Stimulated activated CD4-positive, alpha-beta T cell treated with anti-CD3 and anti-CD28 coated beads, Interleukin-12 subunit alpha, Interleukin-12 subunit beta, amount 100 ng/mL, for 48 hours (primary cell): ENCODE data around the gene DAPK1.
A peak's percentile ranks its signal among the peaks of the same experiment; 100 is the strongest.

Source experiments
- DNase-seq, 3 donors: peaks; one replicate each; pipeline ENCODE4 v3.0.0-alpha.2; 2020; ENCODE audit warnings: low read depth in 2 of 3, low spot score in 1 of 3

Gene DAPK1

DNA sequence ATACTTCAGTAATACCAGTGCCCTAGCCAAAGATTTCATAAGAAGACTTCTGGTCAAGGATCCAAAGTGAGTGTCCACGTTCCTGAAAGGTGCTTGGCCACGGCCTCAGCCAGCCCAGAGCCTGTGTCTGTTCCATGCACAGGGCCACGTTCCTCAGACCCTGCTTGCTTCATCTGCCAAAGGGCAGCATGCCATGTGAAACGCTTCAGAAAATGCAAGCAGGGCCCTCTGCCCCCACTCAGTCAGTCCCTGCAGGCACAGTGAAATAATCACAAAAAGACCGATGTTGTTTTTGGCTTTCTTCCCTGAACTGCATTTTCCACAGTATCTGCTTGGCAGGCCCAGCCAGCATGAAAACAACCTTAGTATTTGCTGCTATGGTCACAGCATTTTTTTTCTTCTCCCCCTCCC, 142.7 kb downstream of the DAPK1 start:
- no peak for DNase-seq

DNA sequence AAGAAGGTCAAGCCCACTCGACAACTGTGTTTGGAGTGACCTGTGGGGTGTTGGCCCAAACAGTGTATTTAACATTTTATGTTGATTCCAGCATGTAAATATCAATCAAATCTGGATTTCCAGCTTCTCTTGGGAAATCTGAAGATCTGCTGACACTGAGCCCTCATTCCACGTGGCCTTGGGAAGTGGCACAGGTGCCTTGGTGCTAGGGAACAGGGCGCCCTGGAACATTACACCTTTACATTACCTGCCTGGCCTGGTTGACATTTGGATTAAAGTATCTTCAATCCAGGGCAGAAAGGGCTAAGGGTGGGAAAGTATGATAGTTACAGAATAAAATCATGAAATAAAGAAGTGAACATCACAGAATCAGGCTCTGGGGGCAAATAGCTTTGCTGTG, 143.4 kb downstream of the DAPK1 start:
- DNase-seq = no peak

- DNase-seq = no peak
These were observed 144.9 kb downstream of the DAPK1 start for GRCh38 chr9:87642330-87643106.

DNA sequence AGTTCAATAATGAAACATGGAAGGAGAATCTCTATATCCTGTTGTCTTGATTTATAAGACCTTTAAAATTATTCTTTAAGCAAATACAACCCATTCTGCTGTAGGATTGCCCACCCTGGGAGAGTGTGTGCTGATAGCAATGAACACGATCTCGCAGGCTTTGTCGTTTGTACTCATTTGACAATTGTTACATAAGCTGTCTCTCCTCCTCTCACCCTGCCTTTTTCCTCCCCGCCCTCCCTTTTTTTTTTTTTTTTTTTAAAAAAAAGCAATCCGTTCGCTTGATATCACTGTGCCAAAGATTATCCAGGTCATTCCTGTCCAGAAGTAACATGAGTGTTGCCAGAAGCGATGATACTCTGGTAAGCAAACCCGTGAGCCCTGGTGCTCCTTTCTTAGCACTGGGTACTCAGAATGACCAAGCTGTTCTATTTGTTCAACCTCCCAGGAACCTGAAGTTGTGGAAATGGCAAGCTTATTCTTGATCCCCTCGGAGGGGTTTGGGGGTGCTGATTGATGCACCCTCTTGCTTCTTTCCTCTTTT, 145.5 kb downstream of the DAPK1 start:
- DNase-seq = no peak

- no peak for DNase-seq
These were observed 146.3 kb downstream of the DAPK1 start for GRCh38 chr9:87643778-87644570.

DNA sequence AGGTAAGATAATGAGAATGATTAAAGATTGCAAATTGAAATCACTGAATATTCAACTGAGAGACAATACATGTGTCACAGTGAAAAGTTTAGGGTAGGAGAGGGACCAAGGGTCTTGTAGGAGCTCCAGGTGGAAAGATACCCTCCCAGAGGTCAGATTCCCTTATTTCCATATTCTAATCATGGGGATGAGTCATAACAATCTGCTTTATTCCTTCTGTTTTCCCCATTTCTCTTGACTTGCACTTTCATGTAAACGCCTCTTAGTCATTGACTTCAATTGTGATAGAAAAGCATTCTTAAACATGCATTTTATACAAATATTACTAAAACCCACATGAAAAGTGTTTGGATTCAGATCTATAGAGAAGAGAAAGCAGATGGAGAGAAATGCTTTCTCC, 147.0 kb downstream of the DAPK1 start:
- DNase-seq = no peak

DNA sequence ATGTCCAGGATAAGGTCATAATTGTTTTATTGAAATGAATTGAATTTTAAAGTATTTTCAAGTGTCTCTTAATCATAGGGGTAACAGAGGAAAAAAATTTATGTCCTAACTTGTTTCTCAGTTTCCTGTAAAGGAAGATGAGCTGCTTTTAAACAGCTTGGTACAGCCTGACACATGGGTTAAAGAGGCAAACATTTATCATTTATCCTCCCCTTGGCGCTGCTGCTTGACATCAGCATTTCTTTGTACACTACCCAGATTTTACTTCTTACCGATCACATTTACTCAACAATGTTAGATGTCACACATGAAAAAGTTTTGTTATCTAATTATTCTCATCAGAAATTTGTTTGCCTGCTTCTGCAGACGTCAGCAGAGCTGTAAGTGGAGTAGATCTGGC, 148.9 kb downstream of the DAPK1 start:
- no peak for DNase-seq

DNA sequence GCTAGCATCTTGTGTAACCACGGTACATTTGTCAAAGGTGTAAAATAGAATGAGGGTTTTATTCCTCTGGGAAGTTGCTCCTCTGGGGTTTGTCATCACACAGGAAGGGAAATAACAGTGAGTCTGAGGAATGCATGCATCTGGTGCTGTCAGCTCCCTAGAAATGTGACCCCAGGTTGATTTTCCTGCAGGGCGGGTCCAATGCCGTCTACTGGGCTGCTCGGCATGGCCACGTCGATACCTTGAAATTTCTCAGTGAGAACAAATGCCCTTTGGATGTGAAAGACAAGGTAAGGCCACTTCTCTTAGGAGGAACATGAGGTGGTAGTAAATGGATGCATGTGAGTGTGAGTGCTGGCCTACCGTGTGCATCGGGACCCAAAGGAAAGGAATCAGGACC, 149.4 kb downstream of the DAPK1 start:
- DNase-seq = no peak

GRCh38 chr9:87648606-87649005, 150.9 kb downstream of the DAPK1 start:
- DNase-seq = no peak

- no peak for DNase-seq
These were observed 153.1 kb downstream of the DAPK1 start for GRCh38 chr9:87650611-87651295.

DNA sequence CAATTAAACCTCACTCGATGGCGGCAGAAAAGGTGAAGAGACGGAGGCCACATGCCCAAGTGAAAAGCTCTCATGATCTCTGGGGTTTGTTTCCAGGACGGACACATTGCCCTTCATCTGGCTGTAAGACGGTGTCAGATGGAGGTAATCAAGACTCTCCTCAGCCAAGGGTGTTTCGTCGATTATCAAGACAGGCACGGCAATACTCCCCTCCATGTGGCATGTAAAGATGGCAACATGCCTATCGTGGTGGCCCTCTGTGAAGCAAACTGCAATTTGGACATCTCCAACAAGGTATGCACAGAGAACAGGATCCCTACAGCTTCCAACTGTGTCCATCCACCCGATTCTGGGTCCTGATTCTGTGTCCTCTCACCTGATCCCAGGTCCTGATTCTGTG, 153.8 kb downstream of the DAPK1 start:
- DNase-seq = no peak

- DNase-seq = no peak
These were observed 156.3 kb downstream of the DAPK1 start for GRCh38 chr9:87653941-87654340.

DNA sequence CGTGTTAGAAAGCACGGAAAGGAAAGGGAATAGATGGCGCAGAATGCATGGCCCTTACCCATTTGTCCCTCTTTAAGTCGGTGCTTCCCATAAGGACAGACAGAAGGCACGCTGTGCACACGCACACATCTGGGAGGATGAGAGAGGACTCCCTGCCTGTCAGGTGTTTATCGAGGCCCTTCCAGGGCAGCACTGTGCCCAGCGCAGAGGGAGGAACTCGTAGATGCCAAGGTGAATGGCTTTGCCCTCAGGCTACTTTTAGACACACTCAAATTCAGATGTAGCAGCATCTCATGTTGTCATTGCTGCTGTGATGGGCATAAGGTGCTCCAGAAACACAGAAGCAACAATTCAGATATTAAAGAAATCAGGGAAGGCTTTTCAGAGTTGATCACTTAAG, 158.1 kb downstream of the DAPK1 start:
- no peak for DNase-seq

DNA sequence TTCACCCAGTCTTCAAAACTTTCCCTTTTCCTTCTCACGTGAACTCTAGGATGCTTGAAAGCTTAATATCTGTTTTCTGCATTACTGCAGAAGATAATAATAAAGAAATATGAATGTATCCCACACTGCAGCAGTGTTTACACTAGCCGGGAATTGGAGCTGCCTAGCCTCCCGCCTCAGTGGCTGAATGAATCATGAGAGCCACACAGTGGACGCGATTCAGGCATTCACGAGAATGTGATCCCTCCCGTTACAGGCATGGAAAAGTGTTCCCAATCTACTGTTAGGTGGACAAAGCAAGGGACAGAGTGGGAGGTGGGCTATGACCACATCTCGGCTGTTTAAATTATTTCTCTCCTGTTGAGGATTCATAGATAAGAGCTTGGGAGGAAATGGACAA, 158.8 kb downstream of the DAPK1 start:
- no peak for DNase-seq

DNA sequence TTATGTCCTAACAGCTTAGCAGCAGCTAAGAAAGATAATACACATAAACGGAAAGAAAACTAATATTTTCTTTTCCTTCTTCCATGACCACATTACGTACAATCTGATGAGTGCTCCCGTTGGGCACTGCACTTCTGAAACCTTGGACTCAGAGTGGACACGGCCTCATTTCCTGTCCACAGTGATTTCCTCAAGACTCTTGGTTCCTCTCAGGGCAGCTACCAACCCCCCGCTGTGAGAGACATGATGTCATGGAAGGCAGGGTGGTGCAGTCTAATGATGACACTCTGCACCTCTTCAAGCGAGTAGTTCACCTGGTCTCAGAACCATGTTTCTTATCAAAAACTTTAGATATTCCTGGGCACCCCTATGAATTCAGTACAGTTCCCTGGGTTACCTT, 159.5 kb downstream of the DAPK1 start:
- DNase-seq = no peak

- no peak for DNase-seq
These were observed 160.2 kb downstream of the DAPK1 start for GRCh38 chr9:87657893-87658292.

GRCh38 chr9:87658511-87658910, 160.8 kb downstream of the DAPK1 start:
- DNase-seq = no peak

DNA sequence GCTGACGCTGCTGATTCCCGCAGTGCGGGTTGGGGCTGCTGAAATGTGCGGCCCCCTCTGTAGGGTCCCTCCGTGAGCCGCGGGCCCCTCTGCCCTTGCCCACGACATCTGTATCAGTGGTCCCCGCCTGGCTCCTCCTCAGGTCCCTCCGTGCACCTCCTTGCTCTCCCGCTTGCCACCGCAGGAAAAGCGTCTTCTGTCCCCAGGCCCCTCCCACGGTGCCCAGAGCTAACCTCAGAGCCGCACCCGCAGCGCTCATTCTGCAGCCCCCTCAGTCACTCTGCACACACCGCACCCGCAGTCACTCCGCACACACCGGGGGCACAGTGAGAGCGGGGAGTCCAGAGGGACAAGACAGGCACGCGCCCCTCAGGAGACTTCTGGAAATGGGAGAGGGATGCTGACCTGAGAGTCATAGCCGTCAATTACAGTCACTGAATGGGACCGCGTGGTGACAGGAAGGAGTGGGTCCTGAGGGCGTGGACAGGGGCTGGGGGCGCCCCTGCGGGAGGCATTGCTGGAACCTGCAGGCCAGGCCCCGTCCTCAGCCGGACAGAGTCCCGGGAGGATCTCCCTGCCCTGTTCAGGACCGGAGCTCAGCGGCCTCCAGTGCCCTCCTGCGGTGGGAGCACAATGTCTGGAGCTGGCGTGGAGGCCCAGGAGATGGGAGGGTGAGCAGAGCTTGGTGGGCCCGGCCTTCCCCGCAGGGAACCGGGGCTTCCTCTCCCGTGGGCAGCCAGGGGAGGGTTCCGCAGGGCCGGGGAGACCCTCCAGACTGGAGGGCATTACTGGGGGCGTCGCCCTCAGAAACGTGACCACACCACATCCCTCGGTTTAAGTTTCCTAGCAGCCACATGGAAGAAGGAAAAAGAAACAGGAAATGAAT, 162.1 kb downstream of the DAPK1 start:
- no peak for DNase-seq

- DNase-seq = no peak
These were observed 163.6 kb downstream of the DAPK1 start for GRCh38 chr9:87661241-87661640.

DNA sequence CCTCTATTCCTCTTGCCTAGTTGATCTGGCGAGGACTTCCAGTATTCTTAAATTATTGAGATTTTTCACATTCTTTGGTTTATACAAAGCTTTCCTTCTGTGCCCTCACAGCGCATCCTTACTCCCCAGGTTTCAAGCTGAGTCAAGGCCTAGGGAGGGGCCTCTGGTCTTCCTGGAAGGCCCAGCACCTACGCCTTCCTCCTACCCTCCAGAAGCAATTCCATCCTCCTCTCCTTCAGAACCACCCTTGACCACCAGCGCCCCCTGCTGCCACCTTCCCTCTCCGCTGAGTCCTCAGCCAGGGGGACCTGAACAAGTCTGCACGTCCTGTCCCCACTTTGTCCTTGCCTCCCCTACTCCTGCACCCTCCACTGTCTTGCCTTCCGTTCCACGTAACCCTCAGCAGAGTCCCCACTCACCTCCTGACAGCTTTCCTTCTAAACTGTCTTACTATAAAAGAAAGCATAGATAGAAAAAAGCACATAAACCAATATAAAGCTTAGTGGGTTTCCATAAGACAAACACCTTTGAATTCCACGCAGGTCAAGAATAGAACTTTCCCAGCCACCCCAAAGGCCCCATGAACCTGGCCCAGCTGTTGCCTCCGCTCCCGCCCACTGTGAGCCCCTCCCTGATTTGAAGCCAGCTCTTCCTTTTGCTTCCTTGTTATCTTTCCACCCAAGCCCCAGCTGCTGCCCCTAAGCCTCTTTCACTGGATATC, 165.3 kb downstream of the DAPK1 start:
- DNase-seq = peak; percentile 47 to 66 (median 62)
